Glomerular endothelial cell (primary cell): ENCODE data around the gene CCL26. TPM values are rescaled to one million over a fixed set of nuclear protein-coding genes. Genes with fewer than 3 reads are reported as not detected.

Experiments used
- DNase-seq: peaks from one replicate; pipeline ENCODE4 v3.0.0-alpha.2; 2011; ENCODE audit warnings: low read depth, low spot score; ENCODE audit errors: extremely low read depth
- total RNA-seq: library from RNA; depleted of rRNA; stranded (reverse); fragments of >200 nt; gene quantifications from 2 replicates; pipeline ENCODE4 v1.2.3, GENCODE V29; 2015

The CCL26 gene, protein sequence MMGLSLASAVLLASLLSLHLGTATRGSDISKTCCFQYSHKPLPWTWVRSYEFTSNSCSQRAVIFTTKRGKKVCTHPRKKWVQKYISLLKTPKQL
- 0.58 TPM in 1 of 2 replicates, not detected in the other for total RNA-seq

GRCh38 chr7:75772081-75773077 lies at the start of gene CCL26:
Gene CCL26 (minus strand): TSS chr7:75772211. CDS start chr7:75772176, 35 bp downstream.
- DNase-seq = no peak

GRCh38 chr7:75820688-75821087 lies 48.7 kb upstream of the CCL26 start:
- no peak for DNase-seq

DNA sequence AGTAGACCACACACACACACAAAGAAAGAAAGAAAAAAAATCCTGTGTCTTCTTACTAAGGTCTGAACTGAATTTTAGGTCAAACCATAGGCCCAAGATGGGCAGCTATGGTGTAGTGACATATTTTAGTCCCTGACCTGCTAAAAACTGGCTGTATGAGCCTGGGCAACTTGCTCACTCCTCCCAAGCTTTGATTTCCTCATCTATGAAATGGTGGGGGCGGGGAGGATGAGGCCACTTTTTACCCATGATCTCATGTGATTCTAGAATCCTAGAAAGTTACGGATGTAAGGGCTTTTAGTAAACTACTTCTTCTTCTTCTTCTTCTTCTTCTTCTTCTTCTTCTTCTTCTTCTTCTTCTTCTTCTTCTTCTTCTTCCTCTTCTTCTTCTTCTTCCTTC lies 47.7 kb upstream of the CCL26 start:
- DNase-seq = no peak

DNA sequence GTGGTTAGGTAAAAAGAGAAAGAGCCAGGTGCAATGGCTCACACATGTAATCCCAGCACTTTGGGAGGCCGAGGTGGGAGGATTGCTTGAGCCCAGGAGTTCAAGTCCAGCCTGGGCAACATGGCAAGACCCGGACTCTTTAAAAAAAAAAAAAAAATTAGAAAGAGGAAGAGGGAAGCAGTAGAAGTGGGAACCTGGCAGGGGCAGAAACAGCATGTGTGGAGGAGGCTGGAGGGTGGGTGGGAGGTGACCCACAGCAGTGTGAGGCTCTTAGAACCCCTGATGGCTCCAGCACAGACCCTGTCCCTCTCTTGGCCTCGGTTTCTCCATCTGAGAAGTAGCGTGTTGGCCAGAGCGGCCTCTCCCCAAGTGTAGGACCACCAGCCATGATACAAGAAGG lies 46.5 kb upstream of the CCL26 start:
- no peak for DNase-seq

DNA sequence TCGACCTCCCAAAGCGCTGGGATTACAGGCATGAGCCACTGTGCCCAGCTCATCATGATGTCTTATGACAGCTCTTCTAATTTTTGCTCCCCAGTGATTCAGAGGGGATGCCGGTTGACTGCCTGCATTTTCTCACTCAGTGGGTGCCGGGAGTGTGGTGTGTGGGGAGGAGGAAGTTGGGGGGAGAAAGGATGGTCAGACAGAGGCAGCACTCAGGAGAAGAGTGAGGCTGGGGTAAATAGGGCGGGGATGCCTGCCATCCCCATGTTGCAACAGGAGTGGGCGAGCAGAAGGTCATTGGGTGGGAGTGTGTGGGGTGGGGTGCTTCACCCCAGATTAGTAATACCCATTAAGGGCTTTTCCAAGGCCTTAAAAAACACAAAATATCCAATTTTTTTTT lies 45.1 kb upstream of the CCL26 start:
- no peak for DNase-seq

GRCh38 chr7:75815418-75816064 lies 43.5 kb upstream of the CCL26 start:
- DNase-seq = no peak

GRCh38 chr7:75814407-75814947 lies 42.5 kb upstream of the CCL26 start:
- peak; percentile 14 for DNase-seq

DNA sequence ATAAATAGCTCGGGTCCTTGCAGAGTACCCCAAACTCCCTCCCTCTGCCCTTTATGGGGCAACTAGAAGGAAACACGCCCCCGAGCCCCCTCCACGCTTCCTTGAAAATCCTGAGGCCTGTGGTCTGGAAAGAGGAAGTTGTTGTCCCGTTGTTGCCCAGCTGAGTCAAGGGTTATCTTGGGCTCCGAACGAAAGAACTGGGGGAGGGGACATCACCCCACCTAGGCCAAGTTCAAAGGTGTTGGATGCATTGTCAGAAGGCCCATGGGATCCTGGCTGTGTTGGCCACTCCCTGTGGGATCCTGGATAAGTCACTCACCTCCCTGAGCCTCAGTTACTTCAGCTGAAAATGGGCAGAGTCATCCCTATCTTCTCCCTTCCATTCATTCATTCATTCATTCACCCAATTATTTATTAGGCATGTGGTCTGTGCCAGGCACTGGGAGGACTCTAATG lies 41.8 kb upstream of the CCL26 start, which contains the start of gene CCL24:
Gene CCL24 (minus strand): TSS at position 26 of the 456 bp plus-strand sequence. CDS start 91 bp downstream, outside the sequence.
- DNase-seq = no peak

DNA sequence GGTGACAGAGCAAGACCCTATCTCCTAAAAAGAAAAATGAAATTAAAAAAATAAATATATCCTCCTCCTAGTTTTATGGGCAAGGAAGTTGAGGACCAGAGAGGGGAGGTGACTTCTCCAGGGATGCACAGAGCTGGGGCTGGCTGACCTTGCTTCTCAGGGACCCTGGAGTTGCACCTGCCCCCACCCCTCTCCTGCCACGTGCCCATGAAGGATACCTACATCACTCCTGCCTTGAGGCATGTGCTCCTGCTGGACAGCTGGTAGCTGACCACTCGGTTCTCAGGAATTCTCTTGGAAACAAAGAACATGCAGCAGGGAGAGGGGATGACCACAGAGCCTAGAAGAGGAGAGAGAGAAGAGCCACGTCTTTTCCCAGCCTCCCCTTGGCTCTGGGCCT lies 41.1 kb upstream of the CCL26 start:
- no peak for DNase-seq

GRCh38 chr7:75811894-75812678 lies 40.1 kb upstream of the CCL26 start:
- DNase-seq = no peak

DNA sequence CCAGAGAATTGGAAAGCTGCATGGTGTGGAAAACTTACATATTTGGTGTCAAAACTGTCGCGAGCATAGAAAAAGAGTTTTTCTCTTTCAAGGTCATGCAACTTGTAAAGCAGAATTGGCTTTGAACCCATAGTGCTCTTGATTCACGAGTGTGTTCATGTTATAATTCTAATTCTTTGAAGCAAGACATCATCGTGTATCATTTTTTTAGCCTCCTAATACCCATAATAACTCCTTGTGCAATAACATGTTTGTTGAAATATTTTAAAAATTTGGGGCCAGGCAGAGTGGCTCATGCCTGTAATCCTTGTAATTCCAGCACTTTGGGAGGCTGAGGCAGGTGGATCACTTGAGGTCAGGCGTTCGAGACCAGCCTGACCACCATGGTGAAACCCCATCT lies 37.4 kb upstream of the CCL26 start:
- no peak for DNase-seq

DNA sequence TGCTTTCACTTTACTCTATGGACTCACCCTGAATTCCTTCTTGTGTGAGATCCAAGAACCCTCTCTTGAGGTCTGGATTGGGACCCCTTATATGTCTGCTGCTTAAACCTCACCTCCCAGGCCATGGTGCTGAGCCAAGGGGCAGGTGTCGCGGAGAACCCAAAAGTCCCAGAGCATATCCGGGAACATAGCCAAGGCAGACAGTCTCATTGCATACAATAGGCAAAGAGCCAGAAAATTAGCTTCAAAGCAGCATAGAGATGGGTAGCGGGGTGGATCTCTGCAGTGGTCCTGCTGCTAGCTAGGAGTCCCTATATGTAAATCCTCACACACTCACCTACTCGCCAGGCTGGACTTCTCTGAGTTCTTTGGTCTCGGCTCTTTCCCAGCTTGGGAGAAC lies 36.1 kb upstream of the CCL26 start:
- no peak for DNase-seq

DNA sequence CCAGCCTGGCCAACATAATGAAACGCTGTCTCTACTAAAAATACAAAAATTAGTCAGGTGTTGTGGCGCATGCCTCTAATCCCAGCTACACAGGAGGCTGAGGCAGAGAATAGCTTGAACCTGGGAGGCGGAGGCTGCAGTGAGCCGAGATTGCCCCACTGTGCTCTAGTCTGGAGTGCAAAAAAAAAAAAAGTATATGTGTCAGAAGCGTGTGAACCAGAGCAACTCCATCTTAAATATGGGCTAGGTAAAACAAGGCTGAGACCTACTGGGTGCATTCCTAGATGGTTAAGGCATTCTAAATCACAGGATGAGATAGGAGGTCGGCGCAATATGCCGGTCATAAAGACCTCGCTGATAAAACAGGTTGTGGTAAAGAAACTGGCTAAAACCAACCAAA lies 35.4 kb upstream of the CCL26 start:
- DNase-seq = no peak

DNA sequence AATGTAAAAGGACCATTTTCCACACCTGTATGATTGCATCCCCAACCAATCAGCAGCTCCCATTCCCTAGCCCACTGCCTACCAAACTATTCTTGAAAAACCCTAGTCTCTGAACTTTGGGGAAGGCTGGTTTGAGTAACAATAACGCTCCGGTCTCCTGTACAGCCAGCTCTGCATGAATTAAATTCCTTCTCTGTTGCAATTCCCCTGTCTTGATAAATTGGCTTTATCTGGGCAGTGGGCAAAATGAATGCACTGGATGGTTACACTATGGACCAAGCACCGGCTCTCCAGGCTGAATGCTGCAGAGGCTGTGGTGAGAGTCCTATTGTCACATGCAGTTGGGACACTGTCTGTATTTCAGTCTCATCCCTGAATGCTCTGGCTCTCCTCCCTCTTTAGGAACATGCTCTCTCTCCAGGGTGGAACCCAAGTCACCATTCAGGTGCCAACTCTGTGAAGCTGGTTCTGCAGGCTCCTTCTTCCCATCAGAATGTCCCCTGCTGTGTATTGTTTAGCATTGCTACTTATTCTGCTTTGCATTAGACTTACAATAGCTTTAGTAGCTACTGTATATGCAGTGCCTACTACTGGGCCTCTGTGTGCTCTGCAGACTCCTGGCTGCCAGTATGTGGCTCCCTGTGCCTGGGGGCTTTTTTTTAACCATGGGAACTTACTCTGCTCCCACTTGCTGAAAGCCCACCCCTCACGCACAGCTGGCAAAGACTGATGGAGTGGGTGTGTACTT lies 34.7 kb upstream of the CCL26 start:
- no peak for DNase-seq

- DNase-seq = no peak
These were observed 32.7 kb upstream of the CCL26 start for GRCh38 chr7:75804705-75805104.

DNA sequence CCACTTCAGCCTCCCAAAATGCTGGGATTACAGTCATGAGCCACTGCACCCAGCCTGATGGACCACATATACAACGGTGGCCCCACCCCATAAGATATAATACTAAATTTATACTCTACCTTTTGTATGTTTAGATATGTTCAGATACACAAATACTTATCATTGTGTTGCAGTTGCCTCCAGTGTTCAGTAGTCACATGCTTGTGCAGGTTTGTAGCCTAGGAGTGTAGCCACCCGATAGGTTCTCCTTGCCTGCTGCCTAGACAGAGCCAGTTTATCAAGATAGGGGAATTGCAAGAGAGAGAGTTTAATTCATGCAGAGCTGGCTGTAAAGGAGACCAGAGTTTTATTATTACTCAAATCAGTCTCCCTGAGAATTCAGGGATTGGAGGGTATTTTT lies 32.0 kb upstream of the CCL26 start:
- DNase-seq = no peak

DNA sequence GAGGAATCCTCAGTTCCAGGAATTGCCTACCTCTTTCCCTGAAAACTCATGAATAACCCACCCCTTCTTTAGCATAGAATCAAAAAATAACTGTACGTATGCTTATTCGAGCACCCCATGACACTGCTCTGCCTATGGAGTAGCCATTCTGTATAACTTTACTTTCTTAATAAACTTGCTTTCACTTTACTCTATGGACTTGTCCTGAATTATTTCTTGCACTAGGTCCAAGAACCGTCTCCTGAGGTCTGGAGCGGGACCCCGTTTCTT lies 30.5 kb upstream of the CCL26 start:
- DNase-seq = no peak

DNA sequence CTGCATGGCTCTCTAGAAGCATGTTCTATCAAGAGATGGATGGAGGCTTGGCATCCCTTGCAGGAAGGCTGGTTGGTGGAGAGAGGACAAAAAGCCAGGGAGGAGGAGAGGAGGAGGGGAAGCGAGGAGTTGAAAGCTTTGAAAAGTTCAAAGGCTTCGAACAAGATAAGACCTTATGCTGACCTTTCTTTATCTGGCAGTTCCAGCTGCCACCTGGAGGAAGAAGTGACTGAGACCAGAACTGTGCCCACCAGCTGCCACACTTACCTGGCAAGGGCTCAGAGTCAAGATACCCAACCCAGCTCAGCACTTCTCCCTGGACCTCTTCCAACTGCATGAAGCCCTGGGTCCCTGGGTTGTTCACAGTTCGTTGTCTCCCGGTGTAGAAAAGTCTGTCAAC lies 26.8 kb upstream of the CCL26 start:
- DNase-seq = no peak

DNA sequence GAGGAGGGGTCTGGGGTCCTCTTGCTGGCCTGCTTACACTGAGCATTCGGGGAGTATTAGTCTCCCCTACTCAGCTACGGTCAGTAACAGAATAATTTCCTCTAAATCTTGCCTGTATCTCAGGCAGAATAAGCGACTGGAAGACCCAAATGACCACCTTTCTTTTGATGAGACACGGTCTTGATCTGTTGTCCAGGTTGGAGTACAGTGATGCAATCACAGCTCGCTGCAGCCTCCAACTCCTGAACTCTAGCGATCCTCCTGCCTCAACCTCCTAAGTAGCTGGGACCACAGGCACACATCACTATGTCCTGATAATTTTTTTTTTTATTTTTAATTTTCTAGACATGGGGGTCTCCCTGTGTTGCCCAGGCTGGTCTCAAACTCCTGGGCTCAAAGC lies 24.4 kb upstream of the CCL26 start:
- no peak for DNase-seq

DNA sequence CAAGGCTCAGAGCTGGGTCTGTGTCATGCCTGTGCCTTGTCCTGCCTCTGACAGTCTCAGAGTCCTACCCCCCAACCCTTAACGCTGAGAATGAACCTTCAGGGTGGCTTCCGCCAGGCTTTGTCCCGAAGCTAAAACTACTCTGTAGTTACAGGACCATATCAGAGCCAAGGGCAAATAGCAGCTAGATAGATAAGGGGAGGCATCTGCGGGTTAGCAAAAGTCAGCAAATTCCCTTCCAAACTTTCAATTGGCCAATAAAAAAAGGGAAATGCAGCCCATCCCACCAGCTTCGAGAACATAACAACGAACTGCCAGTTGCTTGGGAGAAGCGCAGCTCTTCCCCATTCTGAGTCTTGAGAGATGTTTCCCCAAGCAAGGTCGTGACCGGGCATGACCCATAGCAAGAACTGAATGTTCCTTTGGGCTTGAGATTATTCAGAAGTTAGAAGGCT lies 23.8 kb upstream of the CCL26 start:
- no peak for DNase-seq
